HG02623 (cell line): ENCODE data around the gene VPS4A.
A peak's percentile ranks its signal among the peaks of the same experiment; 100 is the strongest.
"Not testable (repeated sequence)": the region's sequence is repeated elsewhere in the genome, so short reads cannot be mapped to it uniquely, and the experiment has no call there.

Experiments
- ATAC-seq: cut with Tn5 transposase; IDR thresholded peaks from one replicate; pipeline ENCODE4 v1.9.1; 2021; ENCODE audit warnings: moderate library complexity; ENCODE audit not compliant: unreplicated experiment

The VPS4A gene

DNA sequence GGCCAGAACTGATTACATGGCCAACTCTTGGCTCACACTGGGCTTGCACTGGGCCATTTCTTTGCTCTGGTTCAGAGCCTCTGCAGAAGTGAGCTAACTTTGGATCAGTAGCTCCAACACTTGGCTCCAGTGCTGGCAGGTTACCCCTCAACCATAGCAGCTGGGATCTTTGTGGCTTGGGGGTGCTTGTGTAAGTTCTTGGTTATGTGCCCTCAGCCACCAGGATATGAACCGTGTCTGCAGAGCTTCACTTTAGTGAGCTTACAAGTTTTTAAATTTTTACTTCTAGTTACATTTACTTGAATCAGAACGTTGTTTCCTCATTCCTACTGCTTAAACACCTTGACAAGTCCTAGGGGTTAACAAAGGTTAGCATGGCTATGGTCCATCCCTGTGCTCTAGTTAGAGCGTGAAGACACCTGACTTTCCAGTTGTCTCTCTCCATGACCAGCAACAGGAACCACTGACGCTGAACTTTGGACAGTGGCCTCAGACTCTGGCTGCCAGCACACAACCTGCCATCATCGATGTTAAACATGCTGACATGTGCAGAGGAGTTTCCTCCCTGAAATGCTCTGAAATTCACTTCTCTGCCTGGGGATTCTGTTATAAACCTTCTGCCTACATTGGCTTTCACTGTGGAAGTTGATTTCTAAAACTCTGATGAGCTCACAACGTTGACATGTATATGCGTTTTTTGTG lies 15.2 kb downstream of the VPS4A start:
- ATAC-seq = no peak

- ATAC-seq = no peak
Observed at GRCh38 chr16:69327585-69328310, 16.6 kb downstream of the VPS4A start.

DNA sequence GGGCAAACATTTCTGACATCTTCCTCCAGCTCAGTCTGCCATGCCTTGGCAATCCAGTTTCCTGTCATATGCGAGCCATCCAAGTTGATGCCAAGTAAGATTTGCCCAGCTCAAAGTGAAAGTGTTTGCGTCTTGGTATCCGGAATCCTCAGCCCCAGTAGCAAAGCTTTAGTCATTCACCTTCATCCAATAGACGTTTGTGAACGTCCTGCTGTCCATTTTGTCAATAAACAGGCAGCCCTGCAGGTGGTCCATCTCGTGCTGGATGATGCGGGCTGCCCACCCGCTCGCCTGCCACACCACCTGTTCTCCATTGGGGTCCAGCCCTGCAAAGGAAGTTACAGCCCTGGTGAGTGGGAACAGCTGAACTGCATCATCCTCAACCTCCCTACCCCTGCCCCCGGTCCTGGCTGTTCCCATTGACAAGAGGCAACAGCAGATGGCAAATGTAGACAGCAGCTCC lies 17.7 kb downstream of the VPS4A start:
- no peak for ATAC-seq

- peak; percentile 33 for ATAC-seq
Observed at GRCh38 chr16:69329369-69330285, 18.5 kb downstream of the VPS4A start.

- ATAC-seq = peak; percentile 95
Observed at GRCh38 chr16:69330286-69331109, 19.3 kb downstream of the VPS4A start, which contains the start of gene PDF. TSS of gene PDF (minus strand) at chr16:69330588. CDS start at chr16:69330570, 18 bp downstream.

DNA sequence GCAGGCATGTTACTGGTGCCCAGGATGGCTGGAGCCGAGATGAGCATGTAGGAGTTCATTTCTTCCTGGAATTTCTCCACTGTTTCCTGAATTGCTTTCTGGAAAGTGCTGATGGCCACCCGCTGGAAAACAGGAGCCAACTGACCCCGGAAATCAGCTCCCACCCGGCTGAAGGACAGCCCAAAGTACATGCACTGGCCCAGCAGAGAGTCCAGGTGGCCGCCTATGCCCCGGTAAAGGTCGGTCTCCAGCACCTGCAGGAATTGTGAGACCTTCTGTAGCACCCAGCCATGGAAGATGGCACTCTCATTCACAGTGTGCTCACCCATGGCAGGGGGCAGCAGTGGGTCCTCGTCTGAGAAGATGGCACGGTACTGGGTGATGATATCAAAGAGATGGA lies 23.5 kb downstream of the VPS4A start:
- ATAC-seq = no peak

- no peak for ATAC-seq
Observed at GRCh38 chr16:69338557-69339288, 27.6 kb downstream of the VPS4A start.

DNA sequence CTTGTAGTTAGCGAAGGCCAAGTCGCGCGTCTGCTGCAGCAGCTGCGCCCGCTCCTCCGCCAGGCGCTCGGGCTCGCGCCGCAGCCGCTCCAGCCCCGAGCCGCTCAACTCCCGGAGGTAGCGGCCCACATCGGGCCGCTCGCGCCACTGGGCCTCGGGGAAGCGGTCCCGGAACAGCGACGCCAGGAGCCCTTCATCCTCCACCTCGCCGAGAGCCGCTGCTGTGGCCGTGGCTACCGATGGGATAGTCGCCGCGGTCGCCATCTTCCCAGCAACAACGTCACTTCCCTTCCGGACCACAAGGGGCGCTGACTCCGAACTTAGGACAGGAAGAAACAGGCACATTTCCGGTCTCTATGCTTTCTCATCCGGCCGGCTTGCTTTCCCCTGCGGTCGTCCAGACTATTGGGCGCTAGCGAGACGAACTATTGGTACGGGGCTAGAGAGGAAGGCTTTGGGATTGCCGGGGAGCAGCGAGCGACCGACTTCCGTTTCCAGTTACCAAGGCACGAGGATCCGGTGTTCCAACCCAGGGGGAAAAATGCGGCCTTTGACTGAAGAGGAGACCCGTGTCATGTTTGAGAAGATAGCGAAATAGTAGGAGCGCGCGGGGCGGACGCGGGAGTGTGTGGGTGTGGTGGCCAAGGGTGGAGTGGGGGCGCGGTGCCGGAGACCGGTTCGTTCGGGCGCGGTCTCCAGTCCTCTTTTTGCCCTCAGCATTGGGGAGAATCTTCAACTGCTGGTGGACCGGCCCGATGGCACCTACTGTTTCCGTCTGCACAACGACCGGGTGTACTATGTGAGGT lies 28.3 kb downstream of the VPS4A start, which contains the start of the genes COG8 and NIP7:
Gene COG8 (minus strand): TSS at position 276 of the 806 bp plus-strand sequence. CDS start 12 bp downstream, at position 264.
Gene NIP7 (plus strand): TSS at position 484 of the 806 bp plus-strand sequence. CDS start 58 bp downstream, at position 542.
- peak; percentile 81 for ATAC-seq

DNA sequence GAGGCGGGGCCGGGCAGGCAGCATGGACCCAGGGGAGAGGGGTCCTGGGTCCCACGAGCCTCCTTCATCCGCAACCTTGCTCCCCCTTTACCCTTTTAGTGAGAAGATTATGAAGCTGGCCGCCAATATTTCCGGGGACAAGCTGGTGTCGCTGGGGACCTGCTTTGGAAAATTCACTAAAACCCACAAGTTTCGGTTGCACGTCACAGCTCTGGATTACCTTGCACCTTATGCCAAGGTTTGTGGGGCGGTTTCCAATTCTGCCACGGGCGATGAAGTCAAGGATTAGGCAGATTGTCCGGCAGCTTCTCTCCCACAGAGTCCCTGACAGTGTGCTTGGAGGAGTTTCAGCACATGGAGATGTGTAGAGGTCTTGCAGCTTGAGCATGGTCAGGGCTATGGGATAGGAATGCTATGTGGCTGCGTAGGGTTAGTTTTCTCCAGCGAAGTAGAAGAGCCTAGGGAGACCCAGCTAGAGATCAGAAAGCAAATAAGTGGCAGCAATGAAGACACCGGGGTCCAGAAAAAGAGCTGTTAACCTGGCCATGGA lies 29.0 kb downstream of the VPS4A start:
- no peak for ATAC-seq

DNA sequence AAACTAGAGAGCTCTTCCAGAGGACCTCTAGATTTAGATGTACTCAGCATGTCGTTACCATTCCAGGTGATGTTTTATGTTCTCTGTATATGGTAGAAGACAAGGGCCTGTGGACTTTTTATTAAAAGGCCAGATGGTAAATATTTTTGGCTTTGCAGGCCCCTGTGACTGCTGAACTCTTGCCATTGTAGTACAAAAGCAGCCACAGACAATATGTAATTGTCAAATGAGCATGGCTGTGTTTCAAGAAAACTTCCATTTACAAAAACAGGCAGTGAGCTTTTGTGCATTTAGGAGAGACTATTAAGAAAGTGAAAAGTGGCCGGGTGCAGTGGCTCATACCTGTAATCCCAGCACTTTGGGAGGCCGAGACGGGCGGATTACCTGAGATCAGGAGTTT lies 33.0 kb downstream of the VPS4A start:
- no peak for ATAC-seq

DNA sequence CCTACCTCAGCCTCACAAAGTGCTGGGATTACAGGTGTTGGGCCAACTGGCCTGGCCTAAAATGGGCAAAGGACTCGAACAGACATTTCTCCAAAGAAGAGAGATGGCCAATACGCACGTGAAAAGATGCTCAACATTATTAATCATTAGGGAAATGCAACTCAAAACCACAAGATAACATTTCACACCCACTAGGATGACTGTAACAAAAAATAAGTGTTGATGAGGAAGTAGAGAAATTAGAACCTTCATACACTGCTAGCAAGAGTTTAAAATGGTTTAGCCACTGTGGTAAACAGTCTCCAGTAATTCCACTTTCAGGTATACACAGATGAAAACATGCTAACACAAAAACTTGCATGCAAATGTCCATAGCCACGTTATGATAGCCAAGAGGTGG lies 34.8 kb downstream of the VPS4A start:
- no peak for ATAC-seq

DNA sequence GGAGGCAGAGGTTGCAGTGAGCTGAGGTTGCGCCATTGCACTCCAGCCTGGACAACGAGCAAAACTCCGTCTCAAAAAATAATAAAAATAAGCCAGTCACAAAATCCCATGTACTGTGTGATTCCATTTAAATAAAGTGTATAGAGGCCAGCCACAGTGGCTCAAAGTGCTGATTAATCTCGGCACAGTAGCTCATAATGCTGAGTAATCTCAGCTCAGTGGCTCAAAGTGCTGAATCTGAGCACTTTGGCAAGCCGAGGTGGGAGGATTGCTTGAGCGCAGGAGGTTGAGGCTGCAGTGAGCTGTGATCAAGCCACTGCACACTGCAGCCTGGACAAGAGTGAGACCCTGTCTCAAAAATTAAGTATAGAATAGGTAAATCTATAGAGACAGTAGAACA lies 35.5 kb downstream of the VPS4A start:
- no peak for ATAC-seq

- ATAC-seq = no peak
Observed at GRCh38 chr16:69348222-69348621, 37.1 kb downstream of the VPS4A start.

DNA sequence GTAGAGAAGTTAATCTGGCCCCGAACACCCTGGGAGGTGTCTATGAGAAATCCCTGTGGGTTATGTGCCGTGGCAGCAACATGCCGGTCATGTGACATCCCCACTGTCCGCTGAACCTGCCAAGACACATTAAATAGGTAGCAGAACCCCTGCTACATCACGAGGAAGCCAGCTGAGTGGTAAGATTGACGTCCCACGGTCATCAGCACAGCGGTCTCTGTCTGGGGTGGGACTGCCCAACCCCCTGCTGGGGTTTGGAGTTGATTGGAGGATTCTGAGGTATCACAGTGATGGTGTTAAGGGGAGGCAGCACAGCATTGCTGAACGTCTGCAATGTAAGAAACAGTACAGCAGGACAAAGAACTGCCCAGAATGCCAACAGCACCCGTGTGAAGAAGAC lies 38.4 kb downstream of the VPS4A start:
- ATAC-seq = no peak

- no peak for ATAC-seq
Observed at GRCh38 chr16:69350536-69351133, 39.5 kb downstream of the VPS4A start.

DNA sequence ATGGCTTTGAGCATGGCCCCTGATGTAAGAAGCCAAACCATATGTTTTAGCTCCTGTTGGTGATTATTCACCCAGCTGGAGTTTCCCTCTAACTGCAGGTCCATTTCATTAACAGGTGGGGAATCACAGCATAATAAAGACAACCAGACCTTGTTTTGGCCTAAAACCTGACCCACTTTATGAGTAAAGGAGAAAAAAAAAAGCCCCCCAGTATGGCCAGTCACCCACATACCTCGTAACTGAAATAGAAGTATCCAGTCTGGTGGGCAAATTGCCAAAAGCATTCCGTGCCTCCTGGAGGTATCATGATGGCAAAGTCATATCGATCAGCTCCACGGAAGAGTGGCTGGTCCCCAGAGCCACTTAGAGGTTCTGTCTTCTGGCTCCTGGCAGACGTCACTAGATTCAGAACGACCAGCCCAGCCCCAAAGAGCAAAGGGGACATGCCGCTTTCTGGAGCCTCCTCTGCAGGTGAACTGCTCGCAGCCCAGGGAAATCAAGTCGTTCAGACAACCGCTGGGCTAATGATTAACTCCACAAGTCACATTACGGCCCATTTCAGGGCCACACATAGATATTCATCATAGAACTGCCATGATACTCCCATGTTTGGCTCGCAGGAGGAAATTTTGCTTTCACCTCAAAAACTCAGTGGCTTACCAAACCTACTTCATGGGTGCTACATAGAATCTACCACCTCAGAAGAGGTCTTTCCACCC lies 40.3 kb downstream of the VPS4A start, which contains the start of gene TMED6:
Gene TMED6 (minus strand): TSS at position 478 of the 719 bp plus-strand sequence. CDS start 33 bp downstream, at position 445.
- ATAC-seq = no peak

GRCh38 chr16:69360070-69360469 lies 48.9 kb downstream of the VPS4A start:
- not testable (repeated sequence) for ATAC-seq
